PC-3 (cell line): Measurements from ENCODE around the gene PLA1A. TPM values are rescaled to one million over a fixed set of nuclear protein-coding genes. Genes with fewer than 3 reads are reported as not detected.

Experiments
- ATAC-seq: fragments of 200-7000 bp; cut with Tn5 transposase; 2 replicates; pipeline ENCODE4 v1.9.1; 2020; ENCODE audit warnings: mild to moderate bottlenecking, moderate library complexity
- BruUV-seq: library from RNA; stranded (reverse); fragments of 400-500 nt; replicated peaks from 2 replicates; lab custom pipeline; 2021; lab: Mats Ljungman, UMichigan
- CTCF ChIA-PET: fragments of 300-600 bp; sonication (Branson Sonifier 250); formaldehyde crosslinking; loops from one replicate; lab custom pipeline; 2022; ENCODE audit warnings: antibody characterized with exemption; lab: Charles Lee
- POLR2A ChIA-PET: fragments of 300-600 bp; sonication (Branson Sonifier 250); formaldehyde crosslinking; loops from one replicate; lab custom pipeline; 2022; ENCODE audit warnings: antibody characterized with exemption; ENCODE audit not compliant: unreplicated experiment; lab: Charles Lee
- DNase-seq: peaks from one replicate; pipeline ENCODE4 v3.0.0-alpha.2; 2015
- H2AFZ ChIP-seq: fragments of 300-600 bp; sonication (generic); 2 replicates; pipeline ENCODE4 v1.6.0; 2016; ENCODE audit warnings: antibody characterized with exemption, low read length
- H3F3A ChIP-seq: fragments of 300-600 bp; sonication (generic); one replicate; pipeline ENCODE4 v1.6.0; 2017; ENCODE audit warnings: antibody characterized with exemption, low read length, control low read depth, mild to moderate bottlenecking; ENCODE audit not compliant: unreplicated experiment
- H3K27ac ChIP-seq: fragments of 300-600 bp; sonication (generic); 2 replicates; pipeline ENCODE4 v1.5.1; 2016; ENCODE audit warnings: mild to moderate bottlenecking, low read length
- H3K27me3 ChIP-seq: fragments of 300-600 bp; sonication (generic); 2 replicates; pipeline ENCODE4 v1.6.1; 2016; ENCODE audit warnings: low read length, mixed read lengths
- H3K36me3 ChIP-seq: fragments of 300-600 bp; sonication (generic); 2 replicates; pipeline ENCODE4 v1.6.1; 2016; ENCODE audit warnings: low read depth, mixed run types, low read length, mixed read lengths
- H3K4me1 ChIP-seq: fragments of 300-600 bp; sonication (generic); 2 replicates; pipeline ENCODE4 v1.5.1; 2016; ENCODE audit warnings: low read length; ENCODE audit not compliant: insufficient read depth
- H3K4me2 ChIP-seq: fragments of 300-600 bp; sonication (generic); 2 replicates; pipeline ENCODE4 v1.6.0; 2016; ENCODE audit warnings: low read length
- H3K4me3 ChIP-seq: fragments of 300-600 bp; sonication (generic); 2 replicates; pipeline ENCODE4 v1.5.1; 2016; ENCODE audit warnings: mild to moderate bottlenecking, low read length, mixed read lengths
- H3K79me2 ChIP-seq: fragments of 300-600 bp; sonication (generic); 2 replicates; pipeline ENCODE4 v1.6.1; 2017; ENCODE audit warnings: low read length, mixed read lengths
- H3K9ac ChIP-seq: fragments of 300-600 bp; sonication (generic); 2 replicates; pipeline ENCODE4 v1.6.0; 2016; ENCODE audit warnings: mild to moderate bottlenecking, low read length
- H3K9me2 ChIP-seq: fragments of 300-600 bp; sonication (generic); replicated peaks from 2 replicates; pipeline ENCODE4 v1.6.1; 2016; ENCODE audit warnings: mixed run types, low read length, mixed read lengths
- H3K9me3 ChIP-seq: fragments of 300-600 bp; sonication (generic); 2 replicates; pipeline ENCODE4 v1.6.1; 2016; ENCODE audit warnings: low read length, mixed read lengths
- H4K20me1 ChIP-seq: fragments of 300-600 bp; sonication (generic); 2 replicates; pipeline ENCODE4 v1.6.1; 2016; ENCODE audit warnings: low read length, mixed read lengths
- EZH2 ChIP-seq: fragments of 300-600 bp; sonication (generic); IDR thresholded peaks from one replicate; pipeline ENCODE4 v1.6.1; 2017; ENCODE audit warnings: antibody characterized with exemption, mild to moderate bottlenecking, low read length; ENCODE audit not compliant: unreplicated experiment
- EZH2phosphoT487 ChIP-seq: fragments of 300-600 bp; sonication (generic); IDR thresholded peaks from 2 replicates; pipeline ENCODE4 v1.6.1; 2018; ENCODE audit warnings: mild to moderate bottlenecking, antibody characterized with exemption, low read length, borderline replicate concordance
- intact Hi-C: fragments of 100-400 bp; cut with micrococcal nuclease; formaldehyde crosslinking; loops from 2 replicates; pipeline ENCODE4 v1.9.0; 2023
- total RNA-seq: library from RNA; depleted of rRNA; stranded (reverse); fragments of >200 nt; gene quantifications from 2 replicates; pipeline ENCODE4 v1.2.3, GENCODE V29; 2014
- TF ChIP-seq, protein P1 (sequence below): fragments of 300-600 bp; sonication (generic); conservative IDR thresholded peaks from 2 replicates; pipeline ENCODE4 v1.5.1; 2017; ENCODE audit warnings: antibody characterized with exemption, low read depth, mild to moderate bottlenecking, low read length

The PLA1A gene
- total RNA-seq, 1 experiment from 2014 or later = 0.36 TPM

DNA sequence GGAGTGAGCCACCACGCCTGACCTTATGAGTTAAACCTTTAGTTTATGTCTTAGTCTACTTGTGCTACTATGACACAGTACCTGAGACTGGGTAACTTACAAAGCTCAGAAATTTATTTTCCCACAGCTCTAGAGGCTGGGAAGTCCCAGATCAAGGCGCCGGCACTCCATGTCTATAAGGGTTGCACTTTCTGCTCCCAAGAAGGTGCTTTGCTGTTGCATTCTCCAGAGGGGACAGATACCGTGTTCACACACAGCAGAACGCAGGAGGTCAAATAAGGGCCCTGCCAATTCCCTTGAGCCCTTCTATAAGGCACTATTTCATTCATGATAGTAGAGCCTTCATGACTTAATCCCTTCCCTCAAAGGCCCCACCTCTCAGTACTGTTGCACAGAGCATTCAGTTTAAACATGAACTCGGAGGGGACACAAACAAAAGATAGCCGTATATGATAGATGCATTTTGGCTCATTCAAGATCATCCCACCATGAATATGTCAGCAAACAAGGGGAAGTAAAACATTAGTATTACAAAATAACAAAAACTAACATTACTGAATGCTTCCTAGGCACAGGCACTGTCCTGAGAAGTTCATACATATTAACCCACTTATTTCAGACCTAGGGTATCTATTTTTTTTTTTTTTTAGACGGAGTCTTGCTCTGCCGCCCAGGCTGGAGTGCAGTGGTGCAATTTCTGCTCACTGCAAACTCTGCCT is 26.5 kb downstream of the PLA1A start:
- TF ChIP-seq, protein P1, sequence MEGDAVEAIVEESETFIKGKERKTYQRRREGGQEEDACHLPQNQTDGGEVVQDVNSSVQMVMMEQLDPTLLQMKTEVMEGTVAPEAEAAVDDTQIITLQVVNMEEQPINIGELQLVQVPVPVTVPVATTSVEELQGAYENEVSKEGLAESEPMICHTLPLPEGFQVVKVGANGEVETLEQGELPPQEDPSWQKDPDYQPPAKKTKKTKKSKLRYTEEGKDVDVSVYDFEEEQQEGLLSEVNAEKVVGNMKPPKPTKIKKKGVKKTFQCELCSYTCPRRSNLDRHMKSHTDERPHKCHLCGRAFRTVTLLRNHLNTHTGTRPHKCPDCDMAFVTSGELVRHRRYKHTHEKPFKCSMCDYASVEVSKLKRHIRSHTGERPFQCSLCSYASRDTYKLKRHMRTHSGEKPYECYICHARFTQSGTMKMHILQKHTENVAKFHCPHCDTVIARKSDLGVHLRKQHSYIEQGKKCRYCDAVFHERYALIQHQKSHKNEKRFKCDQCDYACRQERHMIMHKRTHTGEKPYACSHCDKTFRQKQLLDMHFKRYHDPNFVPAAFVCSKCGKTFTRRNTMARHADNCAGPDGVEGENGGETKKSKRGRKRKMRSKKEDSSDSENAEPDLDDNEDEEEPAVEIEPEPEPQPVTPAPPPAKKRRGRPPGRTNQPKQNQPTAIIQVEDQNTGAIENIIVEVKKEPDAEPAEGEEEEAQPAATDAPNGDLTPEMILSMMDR = no peak
- TF ChIP-seq EZH2 = no peak
- no peak for TF ChIP-seq EZH2phosphoT487
- Histone ChIP-seq H4K20me1 (no peaks in the 10 kb centered on the region), H3K9me2 (no peaks in the 10 kb centered on the region), H3K79me2 (no peaks in the 10 kb centered on the region), H3K4me2 (no peak overlapping the region), H3K36me3 (no peaks in the 10 kb centered on the region), H3F3A (no peaks in the 10 kb centered on the region), H3K9ac (no peak overlapping the region), H3K4me1 (peaks cover 17% of the 10 kb centered on the region), H3K9me3 (no peaks in the 10 kb centered on the region), H3K27ac (no peak overlapping the region), H3K27me3 (no peaks in the 10 kb centered on the region), H2AFZ (no peak overlapping the region), H3K4me3 (no peak overlapping the region)
- ChIA-PET POLR2A (no interaction called here), CTCF (no interaction called here)
- BruUV-seq = no TSS peak
- intact Hi-C loops = no loop called here
- no peak for DNase-seq
- no peak for ATAC-seq

- ChIA-PET POLR2A (no interaction called here), CTCF (no interaction called here)
- Histone ChIP-seq H3K36me3 (no peaks in the 10 kb centered on the region), H3K27ac (no peak overlapping the region), H3K79me2 (no peaks in the 10 kb centered on the region), H3K9ac (no peak overlapping the region), H2AFZ (no peak overlapping the region), H3K9me3 (no peaks in the 10 kb centered on the region), H3K4me1 (peaks cover 24% of the 10 kb centered on the region), H4K20me1 (no peaks in the 10 kb centered on the region), H3K27me3 (no peaks in the 10 kb centered on the region), H3K4me3 (no peak overlapping the region), H3K9me2 (no peaks in the 10 kb centered on the region), H3F3A (no peaks in the 10 kb centered on the region), H3K4me2 (no peak overlapping the region)
- intact Hi-C loops = loop anchor here (5.0 kb wide), 1 partner anchor 48 kb away; the partner anchor contains the start of gene ADPRH
- DNase-seq (no peak), ATAC-seq (no peak)
- BruUV-seq = no TSS peak
- TF ChIP-seq EZH2 (no peak), EZH2phosphoT487 (no peak)
- TF ChIP-seq, protein P1 = no peak
Measured at GRCh38 chr3:119625451-119626153, 27.9 kb downstream of the PLA1A start.

DNA sequence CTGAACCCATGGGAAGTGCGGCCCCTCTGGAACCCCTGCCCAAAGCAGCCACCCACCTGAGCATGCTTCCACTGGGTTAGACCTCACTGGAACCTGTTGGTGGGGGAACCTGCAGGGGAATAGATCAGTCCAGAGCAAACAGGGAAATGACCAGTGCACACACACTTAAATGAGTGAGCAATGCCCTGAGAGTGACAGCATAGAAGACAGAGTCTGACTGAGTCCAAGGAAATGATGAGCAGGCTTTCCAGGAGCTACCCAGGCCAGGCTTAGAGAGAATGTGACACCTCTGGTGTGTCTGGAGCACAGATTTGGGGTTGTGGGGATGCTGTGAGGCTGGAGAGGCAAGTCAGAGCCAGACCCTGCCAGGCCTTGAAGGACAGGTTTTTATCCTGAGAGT is 28.5 kb downstream of the PLA1A start:
- ChIA-PET CTCF (no interaction called here), POLR2A (no interaction called here)
- no peak for DNase-seq
- peaks cover 27% of the 10 kb centered on the region for H3K4me1 ChIP-seq
- no peaks in the 10 kb centered on the region for H3F3A ChIP-seq
- no peak overlapping the region for H2AFZ ChIP-seq
- no peak for TF ChIP-seq EZH2phosphoT487
- no peak for TF ChIP-seq EZH2
- TF ChIP-seq, protein P1 = no peak
- no peaks in the 10 kb centered on the region for H3K9me3 ChIP-seq
- intact Hi-C loops = loop anchor here (5.0 kb wide), 1 partner anchor 49 kb away; the partner anchor contains the start of gene ADPRH
- no peaks in the 10 kb centered on the region for H3K9me2 ChIP-seq
- H3K4me3 ChIP-seq = no peak overlapping the region
- H4K20me1 ChIP-seq = no peaks in the 10 kb centered on the region
- no peak overlapping the region for H3K4me2 ChIP-seq
- no peaks in the 10 kb centered on the region for H3K79me2 ChIP-seq
- H3K9ac ChIP-seq = no peak overlapping the region
- ATAC-seq = peak; percentile 34
- BruUV-seq = no TSS peak
- H3K27ac ChIP-seq = no peak overlapping the region
- H3K36me3 ChIP-seq = no peaks in the 10 kb centered on the region
- H3K27me3 ChIP-seq = no peaks in the 10 kb centered on the region
